Mesodermal cell (in vitro differentiated cells): ENCODE results near the gene SDK1.

Source experiments
- H3K27ac ChIP-seq: 2 replicates; pipeline ENCODE4 v1.7.0; 2013; ENCODE audit warnings: mild to moderate bottlenecking, low read depth, low read length, moderate library complexity; ENCODE audit not compliant: severe bottlenecking
- H3K36me3 ChIP-seq: 2 replicates; pipeline ENCODE4 v1.7.1; 2013; ENCODE audit warnings: mild to moderate bottlenecking, low read length, moderate library complexity; ENCODE audit not compliant: control insufficient read depth, insufficient read depth
- H3K4me1 ChIP-seq: one replicate; pipeline ENCODE4 v1.7.1; 2013; ENCODE audit warnings: mild to moderate bottlenecking, low read length; ENCODE audit not compliant: insufficient read depth, control insufficient read depth, poor library complexity, severe bottlenecking
- H3K4me3 ChIP-seq: 2 replicates; pipeline ENCODE4 v1.7.0; 2013; ENCODE audit warnings: low read length, control low read depth, mild to moderate bottlenecking; ENCODE audit not compliant: insufficient read depth, poor library complexity, severe bottlenecking; ENCODE audit errors: extremely low read depth
- H3K9me3 ChIP-seq: 2 replicates; pipeline ENCODE4 v1.7.1; 2013; ENCODE audit warnings: mild to moderate bottlenecking, low read length, moderate library complexity; ENCODE audit not compliant: control insufficient read depth
- WGBS, 2 experiments: methylation state at CpG; one replicate each; pipeline ENCODE4 v1.1.5; 2013; ENCODE audit warnings: missing lambda C conversion rate in 2 of 2; ENCODE audit not compliant: insufficient coverage in 2 of 2; 5-methylcytosine and 5-hydroxymethylcytosine counted together

The SDK1 gene

GRCh38 chr7:4147926-4148620, 847.0 kb downstream of the SDK1 start:
- 86 to 88% methylated on average over 27 to 28 of the region's 28 CpGs for WGBS, 2 experiments
- Histone ChIP-seq H3K27ac (no peak overlapping the region), H3K4me3 (no peak overlapping the region), H3K4me1 (no peaks in the 10 kb centered on the region), H3K36me3 (no peaks in the 10 kb centered on the region), H3K9me3 (no peaks in the 10 kb centered on the region)

GRCh38 chr7:4149236-4149635, 848.2 kb downstream of the SDK1 start:
- Histone ChIP-seq H3K9me3 (no peaks in the 10 kb centered on the region), H3K4me1 (no peaks in the 10 kb centered on the region), H3K36me3 (no peaks in the 10 kb centered on the region), H3K4me3 (no peak overlapping the region), H3K27ac (no peak overlapping the region)
- WGBS, 2 experiments, result 82 to 89% methylated on average over 17 to 18 of the region's 18 CpGs

- WGBS, 2 experiments, result 91 to 96% methylated on average over 8 to 10 of the region's 11 CpGs
- H3K27ac ChIP-seq, result no peak overlapping the region
- H3K36me3 ChIP-seq, result no peaks in the 10 kb centered on the region
- H3K4me3 ChIP-seq, result no peak overlapping the region
- no peaks in the 10 kb centered on the region for H3K9me3 ChIP-seq
- no peaks in the 10 kb centered on the region for H3K4me1 ChIP-seq
Measured at GRCh38 chr7:4149645-4150044, 848.6 kb downstream of the SDK1 start.

GRCh38 chr7:4150731-4151130, 849.7 kb downstream of the SDK1 start:
- 93 to 97% methylated on average over 9 of the region's 9 CpGs for WGBS, 2 experiments

GRCh38 chr7:4151524-4151923, 850.5 kb downstream of the SDK1 start:
- H3K9me3 ChIP-seq, result no peaks in the 10 kb centered on the region
- H3K4me1 ChIP-seq, result no peaks in the 10 kb centered on the region
- H3K27ac ChIP-seq, result no peak overlapping the region
- no peak overlapping the region for H3K4me3 ChIP-seq
- 89 to 94% methylated on average over 9 to 10 of the region's 10 CpGs for WGBS, 2 experiments
- no peaks in the 10 kb centered on the region for H3K36me3 ChIP-seq

More at GRCh38 chr7:4150731-4151130, 849.7 kb downstream of the SDK1 start:
- Histone ChIP-seq H3K4me1 (no peaks in the 10 kb centered on the region), H3K9me3 (no peaks in the 10 kb centered on the region), H3K27ac (no peak overlapping the region), H3K4me3 (no peak overlapping the region), H3K36me3 (no peaks in the 10 kb centered on the region)

- H3K4me3 ChIP-seq, result no peak overlapping the region
- 89 to 91% methylated on average over 11 to 12 of the region's 13 CpGs for WGBS, 2 experiments
- no peak overlapping the region for H3K27ac ChIP-seq
- H3K36me3 ChIP-seq, result no peaks in the 10 kb centered on the region
- no peaks in the 10 kb centered on the region for H3K9me3 ChIP-seq
- H3K4me1 ChIP-seq, result no peaks in the 10 kb centered on the region
Measured at GRCh38 chr7:4151926-4152549, 851.0 kb downstream of the SDK1 start.

GRCh38 chr7:4154882-4155535, 854.0 kb downstream of the SDK1 start:
- Histone ChIP-seq H3K4me3 (no peak overlapping the region), H3K27ac (no peak overlapping the region), H3K4me1 (no peaks in the 10 kb centered on the region), H3K36me3 (no peaks in the 10 kb centered on the region), H3K9me3 (no peaks in the 10 kb centered on the region)
- WGBS, 2 experiments, result 85 to 87% methylated on average over 8 to 12 of the region's 12 CpGs

- WGBS, 2 experiments, result 87 to 98% methylated on average over 5 of the region's 5 CpGs
- no peak overlapping the region for H3K27ac ChIP-seq
- H3K4me3 ChIP-seq, result no peak overlapping the region
- no peaks in the 10 kb centered on the region for H3K36me3 ChIP-seq
- no peaks in the 10 kb centered on the region for H3K9me3 ChIP-seq
- H3K4me1 ChIP-seq, result no peaks in the 10 kb centered on the region
Measured at GRCh38 chr7:4156190-4156589, 855.1 kb downstream of the SDK1 start.

- WGBS, 2 experiments, result 95% methylated on average over 10 of the region's 10 CpGs
- no peaks in the 10 kb centered on the region for H3K4me1 ChIP-seq
Measured at GRCh38 chr7:4157651-4158050, 856.6 kb downstream of the SDK1 start.

GRCh38 chr7:4158441-4159153, 857.5 kb downstream of the SDK1 start:
- no peak overlapping the region for H3K4me3 ChIP-seq
- 89 to 95% methylated on average over 17 to 25 of the region's 27 CpGs for WGBS, 2 experiments
- no peaks in the 10 kb centered on the region for H3K9me3 ChIP-seq
- H3K4me1 ChIP-seq, result no peaks in the 10 kb centered on the region
- H3K36me3 ChIP-seq, result no peaks in the 10 kb centered on the region
- no peak overlapping the region for H3K27ac ChIP-seq

More at GRCh38 chr7:4157651-4158050, 856.6 kb downstream of the SDK1 start:
- Histone ChIP-seq H3K9me3 (no peaks in the 10 kb centered on the region), H3K36me3 (no peaks in the 10 kb centered on the region), H3K4me3 (no peak overlapping the region), H3K27ac (no peak overlapping the region)
